Stimulated activated CD4-positive, alpha-beta T cell treated with anti-CD3 and anti-CD28 coated beads, Interleukin-12 subunit alpha, Interleukin-12 subunit beta, amount 100 ng/mL, for 48 hours (primary cell): ENCODE measurements around the gene AHNAK.

ENCODE experiments used
- DNase-seq, 3 donors: peaks; one replicate each; pipeline ENCODE4 v3.0.0-alpha.2; 2020; ENCODE audit warnings: low read depth in 2 of 3, low spot score in 1 of 3

AHNAK gene

GRCh38 chr11:62439785-62440602, 106.6 kb downstream of the AHNAK start:
- no peak for DNase-seq

DNA sequence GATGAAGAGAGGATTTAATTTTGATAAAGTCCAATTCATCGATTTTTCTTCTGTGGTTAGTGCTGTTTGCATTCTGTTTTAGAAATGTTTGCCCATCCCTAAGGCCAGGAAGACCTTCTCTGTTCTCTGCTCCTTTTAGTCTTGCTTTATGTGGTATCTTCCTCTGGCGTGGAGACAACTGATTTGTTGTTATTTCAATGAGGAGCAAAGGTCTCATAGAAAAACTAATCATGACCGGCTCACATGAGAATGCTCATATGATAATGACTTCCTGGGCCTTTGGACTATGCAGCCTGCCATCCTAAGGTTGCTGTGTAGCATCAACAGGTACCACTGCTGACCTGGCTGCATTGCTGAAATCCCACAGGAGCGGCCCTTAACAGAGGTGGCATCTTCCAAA, 108.0 kb downstream of the AHNAK start:
- DNase-seq: no peak

- no peak for DNase-seq
Observed at GRCh38 chr11:62437616-62438015, 109.0 kb downstream of the AHNAK start.

GRCh38 chr11:62435846-62436660, 110.6 kb downstream of the AHNAK start:
- no peak for DNase-seq

DNA sequence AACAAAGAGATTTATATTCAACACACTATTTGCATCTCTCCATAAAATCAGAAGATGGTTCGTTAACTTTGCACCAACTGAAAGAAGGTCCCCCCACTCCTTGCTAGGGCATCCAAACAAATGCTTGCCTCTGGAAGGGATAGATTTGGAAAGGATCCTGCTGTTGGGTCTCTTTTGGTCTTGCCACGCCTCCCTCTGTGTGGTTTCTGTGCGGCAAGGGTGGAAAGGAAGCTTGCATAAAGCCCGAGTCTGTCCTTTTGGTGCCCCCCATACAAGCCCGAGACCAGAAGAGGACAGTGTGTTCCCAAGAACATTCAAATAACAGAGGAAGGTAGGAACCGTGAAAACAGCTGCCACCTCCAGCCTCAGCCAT, 112.7 kb downstream of the AHNAK start:
- no peak for DNase-seq

DNA sequence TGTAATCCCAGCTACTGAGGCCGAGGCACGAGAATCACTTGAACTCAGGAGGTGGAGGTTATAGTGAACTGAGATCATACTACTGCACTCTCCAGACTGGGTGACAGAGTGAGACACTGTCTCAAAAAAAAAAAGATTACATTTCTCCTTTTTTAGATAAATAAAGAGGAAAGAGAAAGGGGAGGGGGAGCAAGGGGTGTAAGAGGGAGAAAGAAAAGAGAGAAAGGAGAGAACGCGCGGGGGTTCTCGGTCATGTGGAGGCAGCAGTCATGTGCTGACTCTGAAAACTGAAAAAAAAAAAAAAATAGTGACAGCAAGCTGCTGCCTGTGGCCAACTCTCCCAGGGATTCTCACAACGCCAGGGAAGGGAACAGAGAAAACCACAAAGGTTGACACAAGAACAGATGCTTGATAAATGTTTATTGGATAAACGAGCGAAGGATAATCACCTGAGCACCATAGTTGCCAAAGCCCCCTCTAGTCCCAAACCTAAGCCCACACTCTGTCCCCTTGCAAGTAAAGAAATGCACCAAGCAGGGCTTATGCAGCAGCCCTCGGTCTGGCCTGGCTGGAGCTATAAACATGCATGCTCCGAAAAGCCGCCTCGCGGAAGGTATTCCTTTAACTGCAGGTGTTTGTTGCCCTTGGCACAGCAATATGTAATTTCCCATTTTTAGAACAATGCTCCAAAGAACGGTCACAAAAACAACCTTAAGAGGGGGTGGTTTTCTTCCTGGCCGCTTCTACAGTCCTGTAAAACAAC, 113.3 kb downstream of the AHNAK start:
- DNase-seq: no peak

DNA sequence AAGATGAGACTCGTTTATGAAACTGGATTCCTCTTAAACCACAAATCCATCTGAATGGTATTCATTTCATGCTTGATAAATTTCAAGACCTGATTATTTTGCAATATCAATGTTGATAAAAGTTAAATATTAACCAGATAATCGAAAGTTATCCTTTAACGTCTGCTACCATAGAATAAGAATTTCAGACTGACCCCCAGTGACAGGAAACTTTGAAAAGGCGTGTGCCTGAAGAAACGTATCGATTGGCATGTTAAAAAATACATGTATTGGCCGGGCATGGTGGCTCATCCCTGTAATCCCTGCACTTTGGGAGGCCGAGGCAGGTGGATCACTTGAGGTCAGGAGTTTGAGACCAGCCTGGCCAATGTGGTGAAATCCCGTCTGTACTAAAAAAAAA, 113.9 kb downstream of the AHNAK start:
- no peak for DNase-seq

DNA sequence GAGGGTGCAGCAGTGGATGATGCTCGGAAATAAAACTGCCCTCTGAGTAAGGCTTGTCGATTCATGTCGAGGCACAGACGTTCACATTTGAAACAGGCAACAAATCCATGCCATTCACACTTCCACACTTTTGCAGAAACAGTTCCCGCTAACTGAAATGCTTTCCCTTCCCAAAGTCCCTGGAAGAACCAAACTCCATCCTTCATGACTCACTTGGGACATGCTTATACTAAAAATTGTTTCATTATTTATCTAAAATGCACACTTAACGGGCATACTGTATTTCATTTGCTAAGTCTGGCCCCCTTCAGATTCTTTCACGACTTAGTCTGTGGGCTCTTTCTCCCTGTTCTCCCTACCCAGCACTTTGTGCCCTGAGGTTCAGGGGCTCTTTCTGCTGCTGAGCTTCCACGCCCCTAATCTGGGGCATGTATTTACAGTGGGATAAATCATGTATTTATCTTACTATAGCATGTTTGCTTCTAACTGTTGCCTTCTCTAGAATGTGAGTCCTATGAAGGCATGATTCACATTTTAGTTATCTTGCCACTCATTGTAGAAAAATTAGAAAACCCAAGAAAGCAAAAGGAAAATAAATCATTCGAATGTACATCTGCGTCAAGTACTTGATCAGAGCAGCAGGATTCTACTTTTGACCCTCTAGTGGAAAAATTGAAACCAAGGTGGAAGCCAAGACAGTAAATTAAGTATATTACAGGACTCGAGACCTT, 115.3 kb downstream of the AHNAK start:
- no peak for DNase-seq

DNA sequence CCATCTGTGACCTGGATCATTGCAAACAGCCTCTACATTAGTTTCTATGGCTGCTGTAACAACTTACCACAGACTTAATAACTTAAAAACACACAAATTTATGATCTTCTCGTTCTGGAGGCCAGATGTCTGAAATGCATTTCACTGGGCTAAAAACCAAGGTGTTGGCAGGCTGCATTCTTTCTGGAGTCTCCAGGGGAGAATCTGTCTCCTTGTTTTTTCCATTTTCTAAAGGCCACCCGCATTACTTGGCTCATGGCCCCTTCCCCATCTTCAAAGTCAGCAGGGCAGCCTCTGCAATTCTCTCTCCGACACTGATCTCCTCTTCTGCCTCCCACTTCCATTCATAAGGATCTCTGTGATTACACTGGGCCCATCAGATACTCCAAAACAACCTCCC, 116.2 kb downstream of the AHNAK start:
- no peak for DNase-seq

DNA sequence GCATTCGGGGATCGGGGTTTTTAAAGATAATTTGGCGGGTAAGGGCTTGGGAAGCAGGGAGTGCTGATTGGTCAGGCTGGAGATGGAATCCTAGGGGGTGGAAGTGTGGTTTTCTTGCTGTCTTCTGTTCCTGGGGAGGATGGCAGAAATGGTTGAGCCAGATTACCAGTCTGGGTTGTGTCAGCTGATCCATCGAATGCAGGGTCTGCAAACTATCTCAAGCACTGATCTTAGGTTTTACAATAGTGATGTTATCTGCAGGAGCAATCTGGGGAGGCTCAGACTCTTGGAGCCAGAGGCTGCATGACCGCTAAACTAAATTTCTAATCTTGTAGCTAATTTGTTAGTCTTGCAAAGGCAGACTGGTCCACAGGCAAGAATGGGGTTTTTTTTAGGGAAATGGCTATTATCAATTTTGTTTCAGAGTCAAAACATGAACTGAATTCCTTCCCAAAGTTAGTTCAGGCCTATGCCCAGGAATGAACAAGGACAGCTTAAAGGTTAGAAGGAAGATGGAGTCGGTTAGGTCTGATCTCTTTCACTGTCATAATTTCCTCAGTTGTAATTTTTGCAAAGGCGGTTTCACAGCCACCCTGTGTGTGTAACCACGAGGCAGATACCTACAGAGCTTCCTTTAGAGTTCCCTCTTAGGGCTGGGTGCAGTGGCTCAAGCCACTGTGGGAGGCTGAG, 117.6 kb downstream of the AHNAK start:
- no peak for DNase-seq

GRCh38 chr11:62427630-62428233, 118.9 kb downstream of the AHNAK start:
- DNase-seq: peak in 1 of 3 donors; percentile 25

GRCh38 chr11:62423012-62423411, 123.6 kb downstream of the AHNAK start:
- no peak for DNase-seq

- no peak for DNase-seq
Observed at GRCh38 chr11:62421996-62422395, 124.6 kb downstream of the AHNAK start.

DNA sequence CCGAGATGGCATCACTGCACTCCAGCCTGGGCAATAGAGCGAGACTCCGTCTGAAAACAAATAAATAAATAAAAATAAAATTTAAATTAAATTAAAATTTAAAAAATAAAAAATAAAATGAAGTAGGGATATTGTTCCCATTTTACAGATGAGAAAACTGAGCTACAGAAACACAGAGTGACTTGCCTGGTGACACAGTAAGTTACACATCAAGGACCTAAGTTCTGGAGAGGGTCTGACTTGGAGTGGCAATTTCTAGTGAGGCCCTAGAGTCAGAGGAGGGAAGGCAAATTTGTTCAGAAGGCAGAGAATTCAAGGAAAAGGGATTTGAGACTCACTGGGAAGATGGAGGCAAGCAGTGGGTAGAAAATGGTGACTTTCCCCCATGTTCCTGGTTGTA, 125.7 kb downstream of the AHNAK start:
- DNase-seq: no peak

DNA sequence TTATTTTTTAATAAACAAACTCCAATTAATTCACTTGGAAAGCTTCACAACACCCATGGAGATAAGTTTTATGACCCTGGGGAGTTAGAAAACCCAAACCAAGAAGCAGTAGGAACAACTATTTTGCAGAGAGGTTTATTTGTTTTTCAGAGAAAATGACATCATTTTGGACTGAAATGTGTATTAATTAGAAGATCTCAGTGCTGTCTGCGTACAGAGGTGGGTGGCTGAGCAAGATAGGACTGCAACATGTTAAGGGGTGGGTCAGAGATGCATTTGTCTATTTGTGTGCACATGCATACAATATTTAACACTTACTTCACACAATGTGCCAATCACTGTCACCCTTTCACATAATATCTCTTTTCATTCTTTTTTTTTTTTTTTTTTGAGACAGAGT, 126.7 kb downstream of the AHNAK start:
- no peak for DNase-seq

DNA sequence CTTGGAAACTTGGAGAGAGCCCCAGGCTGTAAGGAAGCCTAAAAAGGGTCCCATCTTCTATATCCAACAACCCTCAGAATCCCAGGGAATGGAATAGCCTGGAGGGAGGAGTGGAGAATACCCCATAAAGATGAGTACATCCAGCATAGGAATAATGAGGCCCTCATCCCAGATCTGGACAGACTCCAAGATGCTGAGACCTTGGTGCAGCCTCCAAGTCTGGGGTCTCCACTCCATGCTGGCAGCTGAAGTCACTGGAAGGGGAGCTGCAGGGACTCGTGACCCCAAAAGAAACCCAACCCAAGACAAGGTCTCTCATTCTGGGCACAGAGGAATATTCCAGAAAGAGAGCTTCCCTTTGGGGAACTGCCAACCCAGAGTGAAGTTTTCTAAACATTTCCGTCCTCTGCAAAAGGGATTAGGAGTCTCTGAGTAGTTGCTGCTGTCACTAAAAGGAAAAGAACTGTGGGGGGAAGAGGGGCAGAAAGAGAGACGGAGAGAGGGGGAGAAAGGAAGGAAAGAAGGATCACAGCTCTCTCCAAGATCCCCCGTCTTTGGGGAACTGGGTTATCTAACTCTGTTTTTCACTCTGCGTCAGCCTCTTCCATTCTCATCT, 127.2 kb downstream of the AHNAK start:
- DNase-seq: no peak

DNA sequence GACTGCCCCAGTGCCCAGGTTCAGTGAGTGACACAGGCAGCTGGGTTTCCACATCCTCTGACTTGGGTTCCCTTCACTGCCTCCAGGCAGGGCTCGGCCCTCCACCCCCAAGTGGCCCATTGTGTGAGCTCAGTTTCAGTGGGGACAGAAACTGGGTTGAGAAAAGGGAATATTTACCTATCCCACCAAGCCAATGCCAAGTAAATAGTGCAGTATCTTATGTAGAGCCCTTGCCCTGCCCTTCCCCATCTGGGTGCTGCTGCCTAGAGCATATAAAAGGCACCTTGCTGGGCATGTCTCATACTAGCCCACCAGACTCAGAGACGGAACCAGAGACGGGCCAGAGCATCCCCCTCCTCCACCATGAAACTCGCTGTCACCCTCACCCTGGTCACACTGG, 127.9 kb downstream of the AHNAK start, which contains the start of gene SCGB1A1:
Gene SCGB1A1, plus strand, starts transcription at position 301 of the 400 bp plus-strand sequence. Its CDS starts 63 bp downstream, at position 364.
- no peak for DNase-seq

GRCh38 chr11:62418136-62418535, 128.5 kb downstream of the AHNAK start:
- DNase-seq: no peak

- DNase-seq: no peak
Observed at GRCh38 chr11:62416596-62416995, 130.0 kb downstream of the AHNAK start.
